NCI-H2107 treated with DMSO at 0.1 percent for 48 hours (cell line): ENCODE measurements around the gene COL15A1.
"Not testable (repeated sequence)": the region's sequence is repeated elsewhere in the genome, so short reads cannot be mapped to it uniquely, and the experiment has no call there.

Source experiments
- DNase-seq: peaks from one replicate; lab custom pipeline; 2025; ENCODE audit not compliant: unreplicated experiment; lab: John Stamatoyannopoulos, UW

COL15A1 gene

DNA sequence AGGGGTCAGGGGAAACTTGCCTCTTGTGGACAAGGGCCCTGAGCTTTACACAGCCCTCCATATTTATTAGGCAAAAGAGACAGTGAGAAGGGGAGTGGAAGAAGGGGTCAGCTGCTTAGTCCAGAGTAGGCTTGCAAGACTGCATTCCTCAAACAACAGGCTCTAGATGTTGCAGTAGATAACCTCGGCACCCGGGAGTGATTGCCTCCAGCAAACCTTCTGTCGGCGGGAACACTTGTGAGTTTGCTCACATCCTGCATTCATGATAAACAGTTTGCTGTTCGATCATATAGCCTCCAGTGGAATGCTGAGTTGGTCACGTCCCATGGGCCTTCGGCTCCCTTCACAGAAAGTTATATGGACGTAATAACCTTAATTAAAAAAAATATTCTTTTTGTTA lies 66.7 kb downstream of the COL15A1 start:
- not testable (repeated sequence) for DNase-seq

DNA sequence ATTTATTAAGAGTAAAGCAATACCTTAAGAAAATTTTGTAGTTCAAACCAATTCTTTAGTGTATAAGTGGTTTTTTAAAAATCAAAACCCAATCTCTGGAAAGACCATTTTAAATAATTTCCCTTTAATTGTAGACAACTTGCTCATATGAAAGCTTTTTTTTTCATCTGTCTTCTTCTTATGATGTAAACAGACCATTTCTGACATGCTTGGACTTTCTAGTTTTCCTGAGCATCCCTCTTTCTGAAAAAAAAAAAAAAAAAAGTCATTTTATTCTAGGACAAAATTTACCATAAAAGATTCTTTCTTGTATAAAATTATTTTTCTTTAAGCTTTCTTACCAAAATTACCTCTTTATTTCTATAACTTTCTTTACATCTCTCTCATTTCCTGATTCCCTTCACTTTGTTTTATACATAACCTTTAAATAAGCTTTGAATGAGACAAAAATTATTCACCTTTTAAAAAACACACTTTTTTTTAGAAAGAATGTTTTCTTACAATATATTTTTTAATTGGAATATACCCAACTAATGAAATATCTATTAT lies 67.5 kb downstream of the COL15A1 start:
- no peak for DNase-seq

DNA sequence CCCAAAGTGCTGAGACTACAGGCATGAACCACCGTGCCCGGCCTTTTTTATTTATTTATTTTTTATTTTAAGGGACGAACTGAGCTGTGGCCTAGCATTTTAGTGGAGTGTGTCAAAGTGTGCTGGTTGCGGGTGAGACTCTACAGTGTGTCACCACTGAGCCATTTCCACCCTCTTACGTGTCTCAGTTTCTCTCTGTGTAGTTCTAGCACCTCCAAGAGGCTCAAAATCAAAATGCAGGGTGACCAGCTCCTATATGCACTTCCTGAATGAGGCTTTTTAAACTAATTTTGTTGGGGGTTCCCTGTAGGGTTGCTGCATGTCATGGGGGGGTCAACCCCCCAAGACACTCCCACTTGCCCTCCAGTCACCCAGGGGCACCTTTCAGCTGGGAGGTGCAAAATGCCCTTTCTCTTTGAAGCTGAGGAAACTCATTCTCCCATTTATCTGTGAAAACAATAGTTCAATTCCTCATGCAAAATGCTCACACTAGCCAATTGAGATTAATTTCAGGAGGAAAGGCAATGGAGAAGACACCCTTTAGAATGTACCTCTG lies 69.3 kb downstream of the COL15A1 start:
- no peak for DNase-seq

DNA sequence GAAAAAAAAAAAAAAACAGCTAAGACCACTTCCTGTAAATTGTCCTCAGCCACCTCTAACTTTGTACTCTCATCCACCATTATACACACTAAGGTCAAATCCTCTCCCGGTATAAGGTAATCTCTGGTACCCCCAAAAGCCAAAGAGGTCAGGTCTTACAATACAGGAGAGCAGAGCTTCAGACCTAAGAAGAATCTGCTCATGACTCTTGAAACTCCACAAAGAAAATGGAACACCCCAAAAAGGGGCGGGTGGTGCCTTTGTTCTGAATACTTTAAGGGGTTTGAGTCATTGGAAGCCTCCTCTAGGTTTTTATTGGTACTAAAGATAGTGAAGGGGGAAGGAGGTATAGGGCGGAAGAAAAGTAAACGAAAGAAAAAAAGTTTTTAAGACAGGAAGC lies 69.8 kb downstream of the COL15A1 start:
- DNase-seq = no peak

DNA sequence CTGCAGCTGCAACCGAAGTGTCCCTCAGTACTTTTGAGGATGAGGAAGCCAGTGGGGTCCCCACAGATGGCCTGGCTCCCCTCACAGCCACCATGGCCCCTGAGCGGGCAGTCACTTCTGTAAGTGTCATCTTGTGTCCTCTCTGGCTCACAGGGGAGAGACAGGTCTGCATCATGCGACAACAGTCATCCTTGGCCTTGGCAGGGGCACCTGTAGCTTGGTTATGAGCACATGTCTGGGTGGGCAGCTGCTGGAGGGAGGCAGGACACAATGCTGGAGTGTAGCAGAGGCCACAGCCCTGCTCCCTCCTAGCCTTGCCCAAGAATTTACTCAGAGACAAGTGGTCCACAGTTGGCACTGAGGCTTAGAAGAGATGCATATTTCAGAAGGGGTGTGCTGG lies 71.7 kb downstream of the COL15A1 start:
- DNase-seq = no peak

DNA sequence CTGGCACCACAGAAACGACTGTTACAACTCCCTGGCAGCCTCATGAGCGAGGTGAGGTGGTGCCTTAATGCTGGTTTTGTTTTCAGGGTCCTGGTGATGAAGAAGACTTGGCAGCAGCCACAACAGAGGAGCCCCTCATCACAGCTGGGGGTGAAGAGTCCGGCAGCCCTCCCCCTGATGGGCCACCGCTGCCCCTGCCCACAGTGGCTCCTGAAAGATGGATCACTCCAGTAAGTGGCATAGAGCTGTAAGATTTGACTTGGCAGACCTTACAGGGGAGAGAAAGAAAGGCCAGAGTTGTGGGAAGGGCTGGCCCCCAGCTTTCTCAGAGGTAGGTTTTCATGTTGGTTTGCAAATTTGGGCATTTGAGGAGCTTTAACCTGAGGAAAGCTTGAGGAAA lies 72.2 kb downstream of the COL15A1 start:
- DNase-seq = no peak

DNA sequence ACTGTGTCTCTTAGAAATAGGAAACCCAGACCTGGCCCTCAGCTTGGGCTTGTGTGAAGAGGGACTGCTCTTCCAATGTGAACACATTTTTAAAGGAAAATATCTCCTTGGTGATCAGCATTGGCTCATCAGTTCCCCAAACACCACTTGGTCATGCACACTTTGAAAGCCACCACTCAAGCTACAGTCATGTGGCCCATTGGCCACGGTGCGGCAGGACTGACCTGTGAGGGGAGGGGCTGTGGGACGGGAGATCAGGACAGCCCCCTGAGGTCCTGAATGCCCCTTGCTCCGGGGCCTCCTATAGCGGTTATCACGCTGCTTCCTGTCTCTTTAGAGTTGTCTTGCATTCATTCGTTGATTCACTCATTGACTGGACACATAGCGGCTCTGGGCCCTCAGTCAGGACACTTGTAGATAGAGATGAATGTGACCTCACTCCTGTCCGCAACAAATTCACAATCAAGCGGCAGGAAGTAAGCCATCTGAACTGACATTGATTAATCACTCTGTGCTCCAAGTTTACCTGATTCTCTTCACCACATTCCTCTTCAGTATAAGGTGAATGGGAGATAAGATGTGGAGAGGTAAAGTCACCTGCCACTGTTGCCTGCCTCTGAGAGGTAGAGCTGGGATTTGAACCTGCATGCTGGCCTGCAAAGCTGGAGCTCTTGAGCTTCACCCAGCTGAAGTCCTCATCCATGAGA lies 73.1 kb downstream of the COL15A1 start:
- DNase-seq = no peak

DNA sequence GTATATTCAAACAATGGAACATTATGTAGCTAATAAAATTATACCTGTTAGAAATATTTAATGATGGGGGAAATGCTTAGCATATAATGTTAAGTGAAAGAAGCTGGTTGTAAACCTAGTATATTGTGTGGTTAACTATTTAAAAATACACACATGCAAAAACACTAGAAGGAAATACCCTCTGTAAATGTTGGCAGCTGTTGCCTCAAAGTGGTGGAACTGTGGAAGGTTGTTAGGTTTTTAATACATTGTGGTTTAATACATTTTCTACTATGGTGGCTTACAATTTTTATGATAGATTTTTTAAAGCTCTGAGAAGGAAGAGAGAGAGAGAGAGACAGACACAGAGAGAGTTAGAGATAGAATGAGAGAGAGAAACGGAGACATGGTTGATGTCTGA lies 74.9 kb downstream of the COL15A1 start:
- no peak for DNase-seq

DNA sequence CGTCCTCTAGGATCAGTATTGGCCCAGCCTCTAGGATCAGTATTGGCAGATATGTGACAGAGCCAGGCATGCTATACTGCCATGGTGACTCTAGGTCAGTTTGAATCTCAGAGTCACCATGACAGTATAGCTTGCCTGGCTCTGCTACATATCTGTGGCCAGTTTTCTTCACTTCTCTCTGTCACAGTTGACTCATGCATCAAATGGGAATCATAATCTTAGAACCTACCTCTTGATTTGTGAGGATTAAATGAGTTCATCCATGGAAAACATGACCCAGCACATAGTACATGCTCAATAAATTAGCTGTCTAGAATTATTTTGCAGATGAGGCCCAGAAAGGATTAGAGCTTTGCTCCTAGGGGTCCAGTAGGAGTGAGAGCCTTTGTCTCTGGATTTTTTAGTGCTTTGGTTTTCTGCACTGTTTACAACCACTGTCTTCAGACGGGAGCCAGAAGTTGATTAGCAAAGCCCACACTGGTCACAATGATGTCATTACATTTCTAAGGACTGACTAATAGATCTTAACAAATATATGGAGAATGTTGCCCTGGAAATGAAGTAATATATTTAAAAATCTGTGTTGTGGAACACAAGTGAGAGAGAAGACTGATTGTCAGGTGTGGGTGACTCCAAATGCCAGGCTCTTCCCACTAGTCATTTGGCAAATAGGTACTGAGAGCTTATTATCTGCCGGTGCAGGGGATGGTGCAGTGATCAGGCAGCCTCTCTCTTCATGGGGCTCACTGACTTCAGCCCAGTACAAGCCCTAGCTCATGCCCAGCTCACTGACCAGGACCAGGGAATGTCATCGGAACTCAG lies 76.0 kb downstream of the COL15A1 start:
- DNase-seq = no peak

DNA sequence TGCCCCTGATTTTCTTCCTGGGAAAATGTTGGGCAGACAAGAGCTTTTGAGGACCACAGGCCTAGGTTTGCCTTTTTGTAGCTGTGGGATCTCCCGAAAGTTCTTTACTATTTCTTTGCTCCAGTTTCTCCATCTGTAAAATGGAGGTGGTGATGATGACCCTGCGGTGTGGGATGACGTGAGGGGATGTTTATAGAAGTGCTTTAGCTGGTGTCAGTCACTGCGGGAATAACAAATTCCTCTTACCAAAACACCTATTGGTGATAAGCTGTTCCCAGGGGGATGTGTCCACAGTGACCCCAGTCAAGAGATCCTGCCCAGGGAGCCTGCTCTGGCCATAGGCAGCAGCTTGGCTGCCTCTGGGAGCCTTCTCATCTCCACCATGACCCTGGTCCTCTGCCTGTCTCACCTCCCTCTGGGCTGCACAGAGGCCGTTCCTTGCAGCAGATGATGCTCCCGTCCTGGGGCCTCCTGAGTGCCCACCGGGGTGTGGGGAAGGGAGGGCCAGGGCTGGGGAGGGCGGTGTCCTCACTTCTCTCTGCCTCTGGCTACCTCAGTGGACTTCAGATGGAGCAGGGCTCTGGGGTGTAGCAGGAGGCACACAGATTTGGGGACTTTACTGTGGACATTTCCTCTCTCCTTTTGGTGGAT lies 77.2 kb downstream of the COL15A1 start:
- DNase-seq = no peak

DNA sequence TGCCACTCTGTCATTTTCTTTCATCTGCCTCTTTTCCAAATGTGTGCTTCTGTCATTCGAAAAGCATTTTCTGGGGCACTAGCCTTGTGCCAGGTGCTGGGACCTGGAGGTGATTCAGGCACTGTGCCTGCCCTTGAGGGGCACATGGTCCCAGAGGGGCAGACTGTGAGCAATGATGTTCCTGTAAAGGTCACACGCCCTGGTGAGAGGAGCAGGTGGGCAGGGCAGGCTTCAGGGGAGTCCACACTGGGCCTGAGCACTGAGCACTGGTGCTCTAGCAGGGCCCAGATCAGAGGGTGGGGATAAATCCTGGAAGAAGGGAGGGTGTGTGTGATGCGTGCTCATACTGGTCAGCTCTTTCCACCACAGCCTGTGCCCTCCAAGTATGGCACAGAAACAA lies 77.8 kb downstream of the COL15A1 start:
- DNase-seq = no peak

DNA sequence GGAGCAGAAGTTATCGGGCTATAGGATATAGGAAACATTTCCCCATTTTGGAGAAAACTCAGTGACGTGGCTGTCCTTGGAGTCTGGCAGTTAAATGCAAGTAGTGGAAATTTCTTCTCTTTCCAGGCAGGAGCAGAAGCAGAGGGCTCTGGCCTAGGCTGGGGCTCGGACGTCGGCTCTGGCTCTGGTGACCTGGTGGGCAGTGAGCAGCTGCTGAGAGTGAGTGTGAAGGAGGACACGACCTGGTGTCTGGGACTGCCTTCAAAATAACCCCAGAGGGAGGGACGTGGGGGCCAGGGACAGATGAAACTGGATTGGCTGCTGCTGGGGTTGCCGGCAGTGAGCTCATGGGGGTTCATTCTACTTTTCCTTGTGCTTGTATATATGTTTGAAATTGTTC lies 79.5 kb downstream of the COL15A1 start:
- DNase-seq = no peak

DNA sequence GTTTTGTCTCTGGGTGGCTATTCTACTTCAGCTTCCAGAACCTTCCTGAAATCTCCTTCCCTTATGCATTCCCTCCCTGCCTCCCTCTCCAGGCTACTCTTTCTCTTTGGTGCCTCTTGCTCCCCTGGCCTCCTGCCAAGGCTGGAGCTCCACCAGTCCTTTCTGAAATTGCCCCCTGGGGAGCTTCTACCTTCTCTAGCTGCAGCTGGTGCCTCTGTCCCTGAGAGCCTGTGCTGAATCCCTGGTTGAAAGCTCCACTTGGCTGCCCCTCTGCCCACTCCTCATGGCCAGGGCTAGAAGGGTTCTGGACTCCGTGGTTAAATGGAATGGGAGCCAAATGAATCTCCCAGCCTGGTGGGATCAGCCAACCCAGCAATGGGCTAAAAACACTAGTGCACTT lies 80.1 kb downstream of the COL15A1 start:
- peak; percentile 89 for DNase-seq

DNA sequence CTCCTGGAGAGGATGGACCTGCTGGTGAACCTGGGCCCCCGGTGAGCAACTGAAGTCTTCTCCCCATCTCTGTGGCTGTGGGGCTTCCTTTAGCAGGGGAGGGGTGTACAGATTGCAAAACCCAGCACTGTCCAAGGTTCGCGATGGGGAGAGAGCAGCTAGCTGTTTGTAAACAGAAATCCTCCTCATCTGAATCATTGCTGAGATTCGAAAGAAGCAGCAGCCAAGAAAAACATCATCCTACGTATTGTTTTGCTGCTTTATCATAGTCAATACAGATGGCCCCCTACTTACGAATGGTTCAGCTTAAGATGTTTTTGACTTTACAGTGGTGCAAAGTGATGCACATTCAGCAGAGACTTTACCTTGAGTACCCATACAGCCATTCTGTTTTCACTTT lies 81.3 kb downstream of the COL15A1 start:
- DNase-seq = no peak

DNA sequence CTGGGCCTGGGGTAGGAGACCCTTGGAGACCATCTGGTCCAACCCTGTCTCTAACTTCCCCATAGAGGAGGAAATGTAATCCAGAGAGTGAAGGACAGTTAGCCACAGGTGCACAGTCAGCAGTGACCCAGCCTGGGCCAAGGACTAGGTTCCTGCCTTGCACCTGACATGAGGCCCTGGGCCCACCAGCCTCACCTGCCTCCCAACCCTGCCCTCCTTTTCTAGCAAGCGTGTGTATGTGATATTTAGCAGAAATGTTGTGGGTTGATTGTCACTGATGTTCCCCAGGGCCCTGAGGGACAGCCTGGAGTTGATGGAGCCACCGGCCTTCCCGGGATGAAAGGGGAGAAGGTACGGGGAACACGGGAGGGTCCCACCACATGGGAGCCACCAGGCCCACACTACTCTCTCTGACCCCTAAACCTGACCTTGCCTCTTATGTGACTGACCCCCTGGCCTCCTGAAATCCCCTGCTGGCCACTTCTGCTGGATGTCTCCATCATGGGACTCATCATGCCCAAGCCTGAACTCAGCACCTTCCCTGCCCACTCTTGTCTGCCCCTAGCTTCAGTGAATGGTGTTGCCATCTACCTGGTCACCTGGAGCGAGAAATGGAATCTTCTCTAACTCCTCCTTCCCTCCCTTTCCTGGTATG lies 82.0 kb downstream of the COL15A1 start:
- no peak for DNase-seq

DNA sequence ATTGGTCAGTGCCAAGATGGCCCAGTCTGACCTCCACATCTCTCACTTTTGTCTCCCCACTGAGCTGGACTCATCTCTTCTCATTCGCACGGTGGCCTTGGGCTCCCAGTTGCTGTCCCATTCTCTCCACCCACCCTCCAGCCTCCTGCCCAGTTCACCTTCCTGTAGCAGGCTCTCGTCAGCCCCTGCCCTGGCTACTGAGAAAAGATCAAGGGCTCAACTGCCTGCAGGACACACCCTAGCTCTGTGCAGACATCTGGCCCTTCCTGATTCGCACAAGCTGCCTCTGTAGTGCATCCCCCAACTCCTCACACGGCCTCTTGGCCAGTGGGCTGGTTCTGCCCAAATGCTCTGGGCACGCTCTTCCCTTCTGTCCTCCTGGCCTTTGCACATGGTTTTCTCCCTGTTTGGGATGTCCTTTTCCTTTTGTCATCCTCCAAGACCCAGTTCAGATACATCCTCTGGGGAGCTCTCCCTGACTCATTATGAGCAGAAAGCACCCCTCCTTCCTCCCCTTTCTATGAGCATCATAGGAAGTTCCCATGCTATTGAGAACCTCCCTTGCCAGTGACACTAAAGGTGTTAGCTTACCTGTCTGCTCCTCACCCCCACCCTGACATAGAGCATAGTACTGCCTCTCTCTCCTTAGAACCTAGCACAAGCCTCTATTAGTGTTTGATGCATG lies 82.7 kb downstream of the COL15A1 start:
- no peak for DNase-seq

DNA sequence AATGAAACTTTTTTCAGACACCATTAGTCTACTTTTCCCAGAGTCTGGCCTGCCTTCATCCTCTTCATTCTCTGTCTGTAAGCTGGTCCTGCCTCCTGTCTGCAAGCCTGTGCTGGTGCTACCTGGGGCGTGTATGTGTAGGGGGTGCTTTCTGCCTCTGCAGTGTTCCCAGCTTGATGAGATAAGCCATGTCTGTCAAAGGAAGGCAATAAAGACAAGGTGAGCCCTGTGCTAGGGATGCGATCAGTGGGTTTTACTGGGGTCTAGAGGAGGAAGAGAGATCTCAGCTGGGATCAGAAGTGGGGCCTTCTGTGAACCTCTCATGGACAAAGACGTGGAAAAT lies 83.2 kb downstream of the COL15A1 start:
- no peak for DNase-seq

DNA sequence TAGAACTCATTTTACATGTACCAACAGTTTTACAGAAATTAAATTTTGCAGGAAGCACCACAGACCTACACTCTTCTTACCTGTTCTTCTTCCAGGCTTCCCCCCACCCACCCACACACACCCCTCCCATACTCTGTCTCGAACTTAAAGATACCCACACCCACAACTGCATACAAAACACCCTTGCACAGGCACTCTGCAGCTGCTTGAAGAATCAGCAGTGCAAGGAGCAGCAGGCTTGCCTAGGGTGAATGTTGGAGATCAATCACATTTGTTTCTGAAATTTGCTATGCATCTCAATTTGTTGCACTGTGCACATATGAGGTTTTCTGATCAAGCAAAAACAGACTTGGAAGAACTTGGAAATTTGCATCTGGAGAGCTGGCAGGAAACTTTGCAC lies 83.7 kb downstream of the COL15A1 start:
- no peak for DNase-seq

DNA sequence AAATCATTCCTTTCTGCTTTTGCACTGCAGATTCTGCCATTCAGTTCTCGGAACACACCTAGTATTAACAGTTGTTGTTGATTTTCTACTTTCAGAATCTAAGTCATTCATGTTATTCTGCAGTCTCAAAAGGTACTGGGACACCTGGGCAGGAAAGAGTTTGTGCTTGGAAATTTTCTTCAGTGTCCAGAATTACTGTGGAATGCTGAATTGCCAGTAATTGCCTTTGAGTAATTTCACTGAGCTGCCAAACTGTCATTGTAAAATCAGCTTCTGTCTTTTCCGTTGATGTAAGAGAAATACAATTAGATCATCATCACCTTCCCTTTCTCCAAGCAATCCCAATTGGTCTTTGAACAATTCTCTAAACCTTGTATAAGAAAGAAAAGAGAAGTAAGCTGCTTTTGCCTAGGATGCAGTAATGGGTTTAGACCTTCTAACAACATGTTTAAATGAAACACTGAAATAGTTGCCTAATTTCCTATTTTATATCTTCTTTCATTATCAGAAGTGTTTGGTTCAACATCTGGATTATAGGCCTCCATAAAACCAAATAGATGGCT lies 85.5 kb downstream of the COL15A1 start:
- DNase-seq = no peak

DNA sequence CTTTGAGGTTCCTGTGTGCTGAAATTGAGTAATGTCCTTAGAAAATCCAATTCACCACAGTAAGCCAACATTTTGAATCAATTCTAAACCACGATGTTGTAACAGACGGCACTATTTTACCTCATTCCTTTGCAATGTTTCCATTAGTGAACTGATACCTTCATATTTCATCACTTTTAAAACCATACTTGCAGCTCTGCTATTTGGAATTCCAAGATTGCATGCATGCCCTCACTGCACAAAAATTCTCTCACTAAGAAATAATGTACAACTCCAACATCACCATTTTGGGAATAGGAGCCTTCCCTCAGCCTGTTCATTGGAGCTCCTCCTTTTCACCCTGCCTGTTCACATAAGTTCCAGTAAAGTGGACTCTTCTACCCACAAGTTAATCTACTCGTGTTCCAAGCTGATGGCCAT lies 86.4 kb downstream of the COL15A1 start:
- DNase-seq = no peak
